HepG2 (cell line): Measurements from ENCODE around the gene PHKA2. TPM values are rescaled to one million over a fixed set of nuclear protein-coding genes. Genes with fewer than 3 reads are reported as not detected.

Experiments used
- ATAC-seq: fragments of 200-7000 bp; cut with Tn5 transposase; 3 replicates; pipeline ENCODE4 v1.9.1; 2020; ENCODE audit warnings: mild to moderate bottlenecking, moderate library complexity
- BruUV-seq: library from RNA; stranded (reverse); fragments of 400-500 nt; replicated peaks from 2 replicates; lab custom pipeline; 2021; lab: Mats Ljungman, UMichigan
- CTCF ChIA-PET: fragments of 300-600 bp; formaldehyde crosslinking; extraction: SDS; loops from one replicate; lab custom pipeline; 2021; ENCODE audit warnings: low total read pairs, inconsistent platforms, low intra/inter-chr PET ratio; lab: Yijun Ruan, JAX
- POLR2A ChIA-PET: fragments of 350-600 bp; sonication (Branson Sonifier 250); formaldehyde crosslinking; loops from one replicate; lab custom pipeline; 2020; ENCODE audit warnings: antibody characterized with exemption, inconsistent platforms; lab: Yijun Ruan, JAX
- DNase-seq: peaks from one replicate; pipeline ENCODE4 v3.0.0-alpha.2; 2015; ENCODE audit warnings: low spot score
- FAIRE-seq: peaks from 3 replicates; lab custom pipeline; 2011; peaks lifted over from hg19 to GRCh38; lab: Jason Lieb, UNC
- H2AFZ ChIP-seq: one replicate; pipeline ENCODE4 v1.6.1; 2011; ENCODE audit warnings: low read length, inconsistent platforms
- H3K27ac ChIP-seq: fragments of 300-600 bp; 3 replicates; pipeline ENCODE4 v1.8.0; 2011; ENCODE audit warnings: mixed run types, mild to moderate bottlenecking, mixed read lengths, low read length, inconsistent platforms; ENCODE audit not compliant: insufficient read depth; ENCODE audit errors: extremely low read length
- H3K27me3 ChIP-seq, 2 experiments: fragments of 200-600 bp in 1 of 2; 2 replicates in 1 of 2; 3 replicates in 1 of 2; pipeline versions ENCODE4 v1.6.0 to v1.8.0; 2011; ENCODE audit warnings: low read length in 2 of 2, mild to moderate bottlenecking in 2 of 2, moderate library complexity in 2 of 2, inconsistent platforms in 1 of 2; ENCODE audit not compliant: insufficient read depth in 2 of 2, control insufficient read depth in 1 of 2
- H3K36me3 ChIP-seq, 2 experiments: fragments of 200-600 bp in 1 of 2; replicated peaks in 1 of 2; 2 replicates in 1 of 2; 3 replicates in 1 of 2; pipeline versions ENCODE4 v1.5.1 to v1.8.0; 2011; ENCODE audit warnings: low read length in 2 of 2, inconsistent platforms in 1 of 2; ENCODE audit not compliant: insufficient read depth in 2 of 2, control insufficient read depth in 1 of 2
- H3K4me1 ChIP-seq: 2 replicates; pipeline ENCODE4 v1.5.1; 2012; ENCODE audit warnings: low read length, inconsistent platforms; ENCODE audit not compliant: insufficient read depth
- H3K4me2 ChIP-seq: 2 replicates; pipeline ENCODE4 v1.6.0; 2011; ENCODE audit warnings: low read depth, low read length, inconsistent platforms
- H3K4me3 ChIP-seq, 3 experiments: fragments of 200-600 bp in 1 of 3; sonication (generic), shearing (Covaris generic) in 1 of 3; replicated peaks in 1 of 3; 2 replicates each; pipeline ENCODE4 v1.5.1; 2011 to 2016; ENCODE audit warnings: low read length in 3 of 3, inconsistent platforms in 2 of 3, low read depth in 2 of 3, mild to moderate bottlenecking in 2 of 3, control low read depth in 1 of 3, mixed read lengths in 1 of 3; ENCODE audit not compliant: insufficient read depth in 1 of 3
- H3K79me2 ChIP-seq: one replicate; pipeline ENCODE4 v1.6.1; 2011; ENCODE audit warnings: low read length, inconsistent platforms; ENCODE audit not compliant: insufficient read depth
- H3K9ac ChIP-seq: 2 replicates; pipeline ENCODE4 v1.6.0; 2011; ENCODE audit warnings: mild to moderate bottlenecking, low read depth, low read length, inconsistent platforms; ENCODE audit not compliant: insufficient read depth
- H3K9me3 ChIP-seq: 2 replicates; pipeline ENCODE4 v1.5.1; 2012; ENCODE audit warnings: mild to moderate bottlenecking, low read length
- H4K20me1 ChIP-seq: 2 replicates; pipeline ENCODE4 v1.6.0; 2011; ENCODE audit warnings: inconsistent platforms, mild to moderate bottlenecking, low read length, moderate library complexity; ENCODE audit not compliant: insufficient read depth
- HDAC6 ChIP-seq: fragments of 200-600 bp; sonication (generic); IDR thresholded peaks from 2 replicates; pipeline ENCODE4 v1.7.0; 2017; ENCODE audit warnings: mild to moderate bottlenecking, antibody characterized with exemption, low read length, low read depth
- HMG20B ChIP-seq: conservative IDR thresholded peaks from 2 replicates; pipeline ENCODE4 v1.6.1; 2016; ENCODE audit warnings: missing genetic modification reagents, missing compliant biosample characterization
- REL ChIP-seq: sonication (generic); formaldehyde crosslinking; conservative IDR thresholded peaks from 2 replicates; pipeline ENCODE4 v1.8.0; 2022; ENCODE audit warnings: mild to moderate bottlenecking, missing genetic modification reagents, moderate library complexity
- ZNF205 ChIP-seq: IDR thresholded peaks from 2 replicates; pipeline ENCODE4 v1.6.1; 2018; ENCODE audit warnings: missing biosample characterization, missing genetic modification reagents
- ZNF614 ChIP-seq: IDR thresholded peaks from 2 replicates; pipeline ENCODE4 v1.6.1; 2018; ENCODE audit warnings: missing biosample characterization, missing genetic modification reagents, inconsistent platforms, borderline replicate concordance
- WGBS: methylation state at CpG from one replicate; pipeline ENCODE4 v1.1.6; 2017; ENCODE audit warnings: low lambda C conversion rate; 5-methylcytosine and 5-hydroxymethylcytosine counted together
- in situ Hi-C: cut with HindIII; loops from 2 replicates; pipeline ENCODE4 v1.10.0; 2017; ENCODE audit warnings: low pct_unique_long_range_greater_than_20kb; ENCODE audit not compliant: extremely low pct_ligation_motif_present
- intact Hi-C: fragments of 100-400 bp; cut with micrococcal nuclease; formaldehyde crosslinking; loops from one replicate; pipeline ENCODE4 v1.10.0; 2022; ENCODE audit not compliant: unreplicated experiment
- polyA plus RNA-seq, 8 experiments: library from polyadenylated mRNA; depleted of rRNA in 3 of 8; stranded (reverse) in 7 of 8; unstranded in 1 of 8; fragments of >200 nt; fragmentation: Illumina TruSeq in 4 of 8; extraction: Trizol in 4 of 8; gene quantifications; 2 replicates each; pipeline versions ENCODE4 v1.2.1 to v1.2.3, GENCODE V29; 2011 to 2016; ENCODE audit warnings: low read depth in 4 of 8, missing spikeins in 1 of 8, mixed read lengths in 1 of 8; ENCODE audit not compliant: insufficient read depth in 1 of 8
- total RNA-seq, 5 experiments: library from RNA; depleted of rRNA; stranded (reverse); fragments of >200 nt; fragmentation: Illumina TruSeq; extraction: Trizol; gene quantifications; 2 replicates each; pipeline ENCODE4 v1.2.3, GENCODE V29; 2016; ENCODE audit warnings: low read depth in 1 of 5
- TF ChIP-seq, protein P1 (sequence below): sonication (generic); formaldehyde crosslinking; conservative IDR thresholded peaks from 2 replicates; pipeline ENCODE4 v1.8.0; 2022; ENCODE audit warnings: low read depth, missing genetic modification reagents

The PHKA2 gene
- total and polyA plus RNA-seq, 2 of the 13 experiments (the other 11 are each of a cell fraction or from before 2014, with no cell fraction given) = 20.5 to 273 TPM

DNA sequence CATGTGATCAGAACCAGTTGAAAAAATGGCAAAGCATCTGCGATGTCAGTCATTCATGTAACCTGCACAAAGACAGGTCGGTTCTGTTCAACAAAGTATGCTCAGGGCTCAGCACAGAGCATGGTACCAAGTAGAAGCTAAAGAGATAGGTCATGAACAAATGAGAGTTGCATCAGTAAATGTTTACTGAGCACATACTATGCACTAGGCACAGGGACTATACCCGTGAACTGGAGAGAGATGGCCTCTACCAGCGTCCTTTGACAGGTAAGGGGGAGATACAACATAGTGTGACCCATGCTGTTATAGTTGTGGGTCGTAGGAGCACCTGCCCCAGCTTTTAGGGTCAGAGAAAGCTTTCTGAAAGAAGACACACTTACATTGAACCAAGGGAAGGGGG lies 46.7 kb downstream of the PHKA2 start:
- no peaks in the 10 kb centered on the region for H3K79me2 ChIP-seq
- FAIRE-seq (no peak), DNase-seq (no peak), ATAC-seq (no peak)
- H3K9me3 ChIP-seq = no peaks in the 10 kb centered on the region
- 87% methylated on average over 5 of the region's 5 CpGs for WGBS
- no TSS peak for BruUV-seq
- H2AFZ ChIP-seq = no peak overlapping the region
- H3K27ac ChIP-seq = no peak overlapping the region
- no peaks in the 10 kb centered on the region for H3K27me3 ChIP-seq
- ChIA-PET POLR2A (no interaction called here), CTCF (no interaction called here)
- peaks cover 4 to 57% of the 10 kb centered on the region in 2 experiments; a peak in 4 of 5 replicates for H3K36me3 ChIP-seq
- intact Hi-C loops = no loop called here
- H3K4me2 ChIP-seq = no peak overlapping the region
- in situ Hi-C loops = loop anchor here (10.0 to 25.0 kb wide), 2 partner anchors 68 to 400 kb away; partner anchors contain the start of gene PDHA1
- H3K4me3 ChIP-seq = no peak overlapping the region
- no peak overlapping the region for H3K9ac ChIP-seq
- no peaks in the 10 kb centered on the region for H4K20me1 ChIP-seq
- TF ChIP-seq HMG20B (CRISPR knock-in tag) (no peak), ZNF205 (CRISPR knock-in tag) (peak; percentile 96)
- H3K4me1 ChIP-seq = no peaks in the 10 kb centered on the region

DNA sequence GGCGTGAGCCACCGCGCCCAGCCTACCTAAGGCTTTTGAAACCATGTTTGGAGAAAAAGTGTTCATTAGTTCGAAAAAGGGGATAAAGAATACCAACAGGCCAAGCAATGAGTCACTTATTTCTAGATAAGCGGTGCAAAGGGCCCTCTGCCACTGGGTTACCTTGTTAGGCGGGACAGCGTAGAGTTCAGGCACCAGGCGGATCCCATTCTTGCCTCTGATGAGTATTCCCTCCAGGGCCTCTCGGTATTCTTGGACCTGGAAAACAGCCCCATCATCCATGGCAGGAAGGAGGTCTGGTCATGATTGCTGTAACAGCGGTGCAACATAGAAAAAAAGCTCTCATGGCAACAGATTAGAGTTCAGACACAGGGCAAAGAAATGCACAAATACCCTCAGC lies 48.0 kb downstream of the PHKA2 start:
- ATAC-seq (peak; percentile 43; the same call in 1 of the 3 replicates), DNase-seq (no peak), FAIRE-seq (no peak)
- H3K27me3 ChIP-seq = no peaks in the 10 kb centered on the region
- H3K9me3 ChIP-seq = no peaks in the 10 kb centered on the region
- CTCF ChIA-PET = no interaction called here
- BruUV-seq = no TSS peak
- H3K4me2 ChIP-seq = no peak overlapping the region
- no peak overlapping the region for H3K9ac ChIP-seq
- POLR2A ChIA-PET = no interaction called here
- no peaks in the 10 kb centered on the region for H3K4me1 ChIP-seq
- WGBS = 82% methylated on average over 4 of the region's 10 CpGs
- in situ Hi-C loops = loop anchor here (10.0 to 25.0 kb wide), 2 partner anchors 69 to 401 kb away; partner anchors contain the start of gene PDHA1
- H3K36me3 ChIP-seq = peaks cover 7 to 55% of the 10 kb centered on the region in 2 experiments
- H3K27ac ChIP-seq = no peak overlapping the region
- H3K4me3 ChIP-seq = no peak overlapping the region
- no peak overlapping the region for H2AFZ ChIP-seq
- TF ChIP-seq ZNF614 (CRISPR knock-in tag) (no peak), REL (CRISPR knock-in tag) (no peak), HDAC6 (no peak)
- TF ChIP-seq, protein P1, sequence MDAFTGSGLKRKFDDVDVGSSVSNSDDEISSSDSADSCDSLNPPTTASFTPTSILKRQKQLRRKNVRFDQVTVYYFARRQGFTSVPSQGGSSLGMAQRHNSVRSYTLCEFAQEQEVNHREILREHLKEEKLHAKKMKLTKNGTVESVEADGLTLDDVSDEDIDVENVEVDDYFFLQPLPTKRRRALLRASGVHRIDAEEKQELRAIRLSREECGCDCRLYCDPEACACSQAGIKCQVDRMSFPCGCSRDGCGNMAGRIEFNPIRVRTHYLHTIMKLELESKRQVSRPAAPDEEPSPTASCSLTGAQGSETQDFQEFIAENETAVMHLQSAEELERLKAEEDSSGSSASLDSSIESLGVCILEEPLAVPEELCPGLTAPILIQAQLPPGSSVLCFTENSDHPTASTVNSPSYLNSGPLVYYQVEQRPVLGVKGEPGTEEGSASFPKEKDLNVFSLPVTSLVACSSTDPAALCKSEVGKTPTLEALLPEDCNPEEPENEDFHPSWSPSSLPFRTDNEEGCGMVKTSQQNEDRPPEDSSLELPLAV (CRISPR knock-in tag) = no peak
- no peaks in the 10 kb centered on the region for H4K20me1 ChIP-seq
- intact Hi-C loops = no loop called here
- no peaks in the 10 kb centered on the region for H3K79me2 ChIP-seq
